Peyer's patch (tissue), 4 donors: ENCODE measurements around the gene JPH4. TPM values are rescaled to one million over a fixed set of nuclear protein-coding genes. Genes with fewer than 3 reads are reported as not detected.
"Not testable (repeated sequence)": the region's sequence is repeated elsewhere in the genome, so short reads cannot be mapped to it uniquely, and the experiment has no call there.

Experiments
- DNase-seq, 3 donors: peaks; one replicate each; pipeline ENCODE4 v3.0.0-alpha.2; 2017 to 2019
- H3K27ac ChIP-seq, 4 donors: fragments of 200-600 bp; sonication (generic); one replicate each; pipeline ENCODE4 v1.5.1; 2016 to 2019
- H3K27me3 ChIP-seq, 2 donors: fragments of 200-600 bp; sonication (generic); one replicate each; pipeline ENCODE4 v1.5.1; 2019
- H3K36me3 ChIP-seq, 3 donors: fragments of 200-600 bp; sonication (generic); one replicate each; pipeline ENCODE4 v1.5.1; 2016 to 2019
- H3K4me1 ChIP-seq, 4 donors: fragments of 200-600 bp; sonication (generic); one replicate each; pipeline ENCODE4 v1.5.1; 2016 to 2019
- H3K4me3 ChIP-seq, 4 donors: fragments of 200-600 bp; sonication (generic); 1 replicate in 3 of 4; 2 replicates in 1 of 4; pipeline ENCODE4 v1.5.1; 2016 to 2019; ENCODE audit warnings: mild to moderate bottlenecking in 1 of 4
- H3K9me3 ChIP-seq, 4 donors: fragments of 200-600 bp; sonication (generic); one replicate each; pipeline ENCODE4 v1.5.1; 2016 to 2019; ENCODE audit warnings: mild to moderate bottlenecking in 1 of 4
- POLR2A ChIP-seq, 2 donors: fragments of 450-650 bp; IDR thresholded peaks; one replicate each; pipeline ENCODE4 v1.5.1; 2017; ENCODE audit warnings: antibody characterized with exemption in 2 of 2, mild to moderate bottlenecking in 2 of 2, moderate library complexity in 2 of 2
- total RNA-seq, 4 donors: library from RNA; depleted of rRNA; stranded (reverse); fragments of >200 nt; gene quantifications; one replicate each; pipeline ENCODE4 v1.1.0, GENCODE V29; 2016
- TF ChIP-seq, protein P1 (sequence below), 6 experiments: fragments of 450-650 bp in 4 of 6; fragments of 200-600 bp in 2 of 6; sonication (generic) in 1 of 6; IDR thresholded peaks; one replicate each; pipeline ENCODE4 v1.5.1; 2017 to 2019; ENCODE audit warnings: antibody characterized with exemption in 6 of 6, mild to moderate bottlenecking in 3 of 6, moderate library complexity in 1 of 6

Gene JPH4
- total RNA-seq, 4 donors from 2014 or later, result 0.85 to 8.3 (median 1.5) TPM; not detected in 1

DNA sequence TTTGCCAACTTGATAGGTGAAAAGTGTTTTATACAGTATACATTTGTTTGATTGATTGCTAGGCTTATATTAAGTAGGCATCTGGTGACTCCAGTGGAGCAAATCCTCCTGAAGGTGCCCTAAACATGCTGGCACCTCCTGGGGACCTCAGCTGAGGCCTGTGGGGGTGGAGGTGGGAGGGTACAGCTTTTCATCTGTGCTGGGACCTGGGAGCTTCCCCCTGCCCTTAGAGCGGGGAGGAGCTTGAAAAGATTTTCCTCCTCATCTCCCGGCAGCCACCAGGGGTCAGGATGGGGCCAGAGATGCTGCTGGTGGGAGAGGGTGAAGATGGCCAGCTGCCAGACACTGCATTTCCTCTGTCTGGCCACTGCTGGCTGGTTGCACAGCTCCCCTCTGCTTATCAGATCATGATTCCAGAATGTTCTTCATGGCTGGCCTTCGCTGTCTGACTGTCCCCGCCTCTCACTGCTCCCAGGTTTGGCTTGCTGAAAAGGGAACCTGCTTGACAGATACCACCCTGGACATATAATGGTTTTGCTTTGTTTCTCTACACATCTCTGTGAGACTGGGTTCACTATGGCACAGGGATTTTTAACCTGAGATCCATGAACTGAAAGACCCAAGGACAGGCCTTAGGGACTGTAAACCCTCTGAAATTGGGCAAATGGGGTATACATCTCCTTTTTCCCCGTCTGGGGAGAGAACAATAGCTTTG, 10.5 kb upstream of the JPH4 start:
- no peak for TF ChIP-seq POLR2A (IDR thresholded peaks at IDR 0.05)
- TF ChIP-seq, protein P1, sequence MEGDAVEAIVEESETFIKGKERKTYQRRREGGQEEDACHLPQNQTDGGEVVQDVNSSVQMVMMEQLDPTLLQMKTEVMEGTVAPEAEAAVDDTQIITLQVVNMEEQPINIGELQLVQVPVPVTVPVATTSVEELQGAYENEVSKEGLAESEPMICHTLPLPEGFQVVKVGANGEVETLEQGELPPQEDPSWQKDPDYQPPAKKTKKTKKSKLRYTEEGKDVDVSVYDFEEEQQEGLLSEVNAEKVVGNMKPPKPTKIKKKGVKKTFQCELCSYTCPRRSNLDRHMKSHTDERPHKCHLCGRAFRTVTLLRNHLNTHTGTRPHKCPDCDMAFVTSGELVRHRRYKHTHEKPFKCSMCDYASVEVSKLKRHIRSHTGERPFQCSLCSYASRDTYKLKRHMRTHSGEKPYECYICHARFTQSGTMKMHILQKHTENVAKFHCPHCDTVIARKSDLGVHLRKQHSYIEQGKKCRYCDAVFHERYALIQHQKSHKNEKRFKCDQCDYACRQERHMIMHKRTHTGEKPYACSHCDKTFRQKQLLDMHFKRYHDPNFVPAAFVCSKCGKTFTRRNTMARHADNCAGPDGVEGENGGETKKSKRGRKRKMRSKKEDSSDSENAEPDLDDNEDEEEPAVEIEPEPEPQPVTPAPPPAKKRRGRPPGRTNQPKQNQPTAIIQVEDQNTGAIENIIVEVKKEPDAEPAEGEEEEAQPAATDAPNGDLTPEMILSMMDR (IDR thresholded peaks at IDR 0.05), result peak; percentile 26 to 91 (median 76)
- peak; percentile 81 to 95 (median 88) for DNase-seq
- H3K36me3 ChIP-seq, result no peaks in the 10 kb centered on the region
- H3K27ac ChIP-seq, result no peak overlapping the region
- no peaks in the 10 kb centered on the region for H3K4me1 ChIP-seq
- no peak overlapping the region for H3K4me3 ChIP-seq
- no peaks in the 10 kb centered on the region for H3K9me3 ChIP-seq
- no peaks in the 10 kb centered on the region for H3K27me3 ChIP-seq

DNA sequence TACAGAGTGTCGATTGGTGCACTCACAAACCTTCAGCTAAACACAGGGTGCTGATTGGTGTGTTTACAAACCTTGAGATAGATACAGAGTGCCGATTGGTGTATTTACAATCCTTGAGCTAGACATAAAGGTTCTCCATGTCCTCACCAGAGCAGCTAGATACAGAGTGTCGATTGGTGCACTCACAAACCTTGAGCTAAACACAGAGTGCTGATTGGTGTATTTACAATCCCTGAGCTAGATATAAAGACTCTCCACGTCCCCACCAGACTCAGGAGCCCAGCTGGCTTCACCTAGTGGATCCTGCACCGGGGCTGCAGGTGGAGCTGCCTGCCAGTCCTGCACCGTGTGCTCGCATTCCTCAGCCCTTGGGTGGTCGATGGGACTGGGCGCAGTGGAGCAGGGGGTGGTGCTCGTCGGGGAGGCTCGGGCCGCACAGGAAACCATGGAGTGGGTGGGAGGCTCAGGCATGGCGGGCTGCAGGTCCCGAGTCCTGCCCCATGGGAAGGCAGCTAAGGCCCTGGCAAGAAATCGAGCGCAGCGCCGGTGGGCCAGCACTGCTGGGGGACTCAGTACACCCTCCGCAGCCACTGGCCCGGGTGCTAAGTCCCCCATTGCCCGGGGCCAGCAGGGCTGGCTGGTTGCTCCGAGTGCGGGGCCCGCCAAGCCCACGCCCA, 6.1 kb upstream of the JPH4 start:
- not testable (repeated sequence) for H3K9me3 ChIP-seq, H3K27me3 ChIP-seq, H3K4me1 ChIP-seq, H3K27ac ChIP-seq, H3K4me3 ChIP-seq, DNase-seq, H3K36me3 ChIP-seq

DNA sequence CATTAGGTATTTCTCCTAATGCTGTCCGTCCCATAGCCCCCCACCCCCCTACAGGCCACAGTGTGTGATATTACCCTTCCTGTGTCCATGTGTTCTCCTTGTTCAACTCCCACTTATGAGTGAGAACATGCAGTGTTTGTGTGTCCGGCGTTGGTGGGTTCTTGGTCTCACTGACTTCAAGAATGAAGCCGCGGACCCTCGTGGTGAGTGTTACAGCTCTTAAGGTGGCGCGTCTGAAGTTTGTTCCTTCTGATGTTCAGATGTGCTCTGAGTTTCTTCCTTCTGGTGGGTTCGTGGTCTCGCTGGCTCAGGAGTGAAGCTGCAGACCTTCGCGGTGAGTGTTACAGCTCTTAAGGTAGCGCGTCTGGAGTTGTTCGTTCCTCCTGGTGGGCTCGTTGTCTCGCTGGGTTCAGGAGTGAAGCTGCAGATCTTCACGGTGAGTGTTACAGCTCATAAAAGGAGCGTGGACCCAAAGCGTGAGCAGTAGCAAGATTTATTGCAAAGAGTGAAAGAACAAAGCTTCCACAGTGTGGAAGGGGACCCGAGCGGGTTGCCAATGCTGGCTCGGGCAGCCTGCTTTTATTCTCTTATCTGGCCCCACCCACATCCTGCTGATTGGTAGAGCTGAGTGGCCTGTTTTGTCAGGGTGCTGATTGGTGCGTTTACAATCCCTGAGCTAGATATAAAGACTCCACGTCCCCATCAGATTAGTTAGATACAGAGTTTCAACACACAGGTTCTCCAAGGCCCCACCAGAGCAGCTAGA, 5.4 kb upstream of the JPH4 start:
- H3K27me3 ChIP-seq, H3K4me1 ChIP-seq, H3K27ac ChIP-seq, H3K4me3 ChIP-seq, H3K36me3 ChIP-seq, DNase-seq, H3K9me3 ChIP-seq: not testable (repeated sequence)

DNA sequence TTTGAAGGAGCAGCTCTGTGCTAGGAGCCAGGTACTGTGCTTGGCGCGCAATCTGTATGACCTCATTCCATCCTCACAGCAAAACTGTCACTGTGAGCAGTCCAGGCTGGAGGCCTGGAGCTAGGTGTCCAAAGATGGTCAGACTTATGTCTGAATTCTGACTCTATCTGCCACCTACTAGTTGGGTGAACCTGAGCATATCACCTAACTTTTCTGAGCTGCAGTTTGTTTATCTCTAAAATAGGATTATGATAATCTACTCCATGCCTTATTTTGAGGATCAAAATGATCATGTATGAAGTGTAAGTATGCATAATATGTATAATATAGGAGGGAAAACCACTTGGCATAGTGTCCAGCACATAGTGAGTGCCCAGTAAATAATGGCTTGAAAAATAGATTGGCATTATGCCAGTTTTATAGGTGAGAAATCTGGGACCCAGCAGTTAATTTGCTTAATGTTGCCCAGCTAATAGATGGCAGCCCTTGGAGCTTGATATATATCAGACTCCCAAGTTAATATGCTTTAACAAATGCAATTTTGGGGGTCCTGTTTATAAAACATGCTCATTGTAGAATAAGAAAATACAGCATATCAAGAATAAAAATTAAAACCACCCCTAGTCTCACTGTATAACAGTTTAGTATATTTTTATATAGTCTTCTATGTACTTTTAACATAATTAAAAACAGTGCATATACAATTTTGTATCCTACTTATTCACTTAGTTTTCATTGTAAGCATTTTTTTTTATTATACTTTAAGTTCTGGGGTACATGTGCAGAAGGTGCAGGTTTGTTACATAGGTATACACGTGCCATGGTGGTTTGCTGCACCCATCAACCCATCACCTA, 4.5 kb upstream of the JPH4 start:
- Histone ChIP-seq H3K27me3 (peaks cover 0 to under 1% of the 10 kb centered on the region in 2 donors), H3K4me3 (no peak overlapping the region), H3K4me1 (no peaks in the 10 kb centered on the region), H3K27ac (no peak overlapping the region), H3K36me3 (no peaks in the 10 kb centered on the region), H3K9me3 (no peaks in the 10 kb centered on the region)
- TF ChIP-seq POLR2A (IDR thresholded peaks at IDR 0.05), result no peak
- TF ChIP-seq, protein P1 (IDR thresholded peaks at IDR 0.05), result no peak
- no peak for DNase-seq

DNA sequence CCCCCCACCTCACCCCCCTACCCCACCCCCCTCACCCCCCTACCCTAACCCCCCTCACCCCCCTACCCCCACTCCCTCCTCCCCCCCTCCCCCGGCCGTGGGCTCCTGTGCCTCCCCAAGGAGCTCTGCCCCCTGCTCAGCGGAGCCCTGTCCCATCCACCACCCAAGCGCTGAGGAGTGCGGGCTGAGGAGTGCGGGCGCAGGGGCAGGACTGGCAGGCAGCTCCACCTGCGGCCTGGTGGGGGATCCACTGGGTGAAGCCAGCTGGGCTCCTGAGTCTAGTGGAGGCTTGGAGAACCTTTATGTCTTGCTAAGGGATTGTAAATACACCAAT, 2.3 kb upstream of the JPH4 start:
- Histone ChIP-seq H3K36me3 (no peaks in the 10 kb centered on the region), H3K4me3 (no peak overlapping the region), H3K27me3 (peaks cover 0 to 23% of the 10 kb centered on the region in 2 donors), H3K9me3 (no peaks in the 10 kb centered on the region), H3K4me1 (peaks cover 0 to 21% (median 13%) of the 10 kb centered on the region in 4 donors), H3K27ac (no peak overlapping the region)
- no peak for TF ChIP-seq POLR2A (IDR thresholded peaks at IDR 0.05)
- TF ChIP-seq, protein P1 (IDR thresholded peaks at IDR 0.05), result no peak
- no peak for DNase-seq

DNA sequence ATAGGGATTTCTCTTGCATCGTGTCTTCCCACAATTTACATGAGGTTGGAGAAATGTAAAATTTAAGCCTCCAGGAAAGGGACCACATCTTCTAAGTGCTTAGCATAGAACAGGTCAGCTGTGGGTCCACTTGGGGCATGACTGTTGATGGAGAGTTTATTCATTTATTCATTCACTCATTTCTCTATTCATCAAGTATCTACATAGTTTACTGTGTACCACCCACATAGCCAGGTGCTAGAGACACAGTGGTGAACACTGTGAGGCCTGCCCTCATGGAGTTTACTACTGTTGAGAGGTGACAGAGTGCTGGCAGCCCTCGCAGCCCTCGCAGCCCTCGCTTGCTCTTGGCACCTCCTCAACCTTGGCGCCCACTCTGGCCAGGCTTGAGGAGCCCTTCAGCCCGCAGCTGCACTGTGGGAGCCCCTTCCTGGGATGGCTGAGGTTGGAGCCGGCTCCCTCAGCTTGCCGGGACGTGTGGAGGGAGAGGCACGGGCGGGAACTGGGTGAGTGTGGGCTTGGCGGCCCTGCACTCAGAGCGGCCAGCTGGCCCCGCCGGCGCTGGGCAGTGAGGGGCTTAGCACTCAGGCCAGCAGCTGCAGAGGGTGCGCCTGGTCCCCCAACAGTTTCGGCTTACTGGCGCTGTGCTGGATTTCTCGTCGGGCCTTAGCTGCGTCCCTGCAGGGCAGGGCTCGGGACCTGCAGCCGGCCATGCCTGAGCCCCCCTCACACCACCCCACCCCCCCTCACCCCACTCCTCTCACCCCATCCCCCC, 1.7 kb upstream of the JPH4 start:
- no peak for DNase-seq
- H3K27me3 ChIP-seq, result peaks cover 0 to 28% of the 10 kb centered on the region in 2 donors
- no peaks in the 10 kb centered on the region for H3K9me3 ChIP-seq
- H3K36me3 ChIP-seq, result no peaks in the 10 kb centered on the region
- H3K27ac ChIP-seq, result no peak overlapping the region
- TF ChIP-seq, protein P1 (IDR thresholded peaks at IDR 0.05), result no peak
- TF ChIP-seq POLR2A (IDR thresholded peaks at IDR 0.05), result no peak
- H3K4me1 ChIP-seq, result peaks cover 0 to 21% (median 13%) of the 10 kb centered on the region in 4 donors
- H3K4me3 ChIP-seq, result no peak overlapping the region
